HepG2 (cell line): ENCODE data around the gene NR1H3. TPM values are rescaled to one million over a fixed set of nuclear protein-coding genes. Genes with fewer than 3 reads are reported as not detected.

Source experiments
- ATAC-seq: fragments of 200-7000 bp; cut with Tn5 transposase; 3 replicates; pipeline ENCODE4 v1.9.1; 2020; ENCODE audit warnings: mild to moderate bottlenecking, moderate library complexity
- BruUV-seq: library from RNA; stranded (reverse); fragments of 400-500 nt; replicated peaks from 2 replicates; lab custom pipeline; 2021; lab: Mats Ljungman, UMichigan
- CTCF ChIA-PET: fragments of 300-600 bp; formaldehyde crosslinking; extraction: SDS; loops from one replicate; lab custom pipeline; 2021; ENCODE audit warnings: low total read pairs, inconsistent platforms, low intra/inter-chr PET ratio; lab: Yijun Ruan, JAX
- POLR2A ChIA-PET: fragments of 350-600 bp; sonication (Branson Sonifier 250); formaldehyde crosslinking; loops from one replicate; lab custom pipeline; 2020; ENCODE audit warnings: antibody characterized with exemption, inconsistent platforms; lab: Yijun Ruan, JAX
- DNase-seq: peaks from one replicate; pipeline ENCODE4 v3.0.0-alpha.2; 2015; ENCODE audit warnings: low spot score
- FAIRE-seq: peaks from 3 replicates; lab custom pipeline; 2011; peaks lifted over from hg19 to GRCh38; lab: Jason Lieb, UNC
- H2AFZ ChIP-seq: one replicate; pipeline ENCODE4 v1.6.1; 2011; ENCODE audit warnings: low read length, inconsistent platforms
- H3K27ac ChIP-seq: fragments of 300-600 bp; 3 replicates; pipeline ENCODE4 v1.8.0; 2011; ENCODE audit warnings: mixed run types, mild to moderate bottlenecking, mixed read lengths, low read length, inconsistent platforms; ENCODE audit not compliant: insufficient read depth; ENCODE audit errors: extremely low read length
- H3K27me3 ChIP-seq, 2 experiments: fragments of 200-600 bp in 1 of 2; 2 replicates in 1 of 2; 3 replicates in 1 of 2; pipeline versions ENCODE4 v1.6.0 to v1.8.0; 2011; ENCODE audit warnings: low read length in 2 of 2, mild to moderate bottlenecking in 2 of 2, moderate library complexity in 2 of 2, inconsistent platforms in 1 of 2; ENCODE audit not compliant: insufficient read depth in 2 of 2, control insufficient read depth in 1 of 2
- H3K36me3 ChIP-seq, 2 experiments: fragments of 200-600 bp in 1 of 2; replicated peaks in 1 of 2; 2 replicates in 1 of 2; 3 replicates in 1 of 2; pipeline versions ENCODE4 v1.5.1 to v1.8.0; 2011; ENCODE audit warnings: low read length in 2 of 2, inconsistent platforms in 1 of 2; ENCODE audit not compliant: insufficient read depth in 2 of 2, control insufficient read depth in 1 of 2
- H3K4me1 ChIP-seq: 2 replicates; pipeline ENCODE4 v1.5.1; 2012; ENCODE audit warnings: low read length, inconsistent platforms; ENCODE audit not compliant: insufficient read depth
- H3K4me2 ChIP-seq: 2 replicates; pipeline ENCODE4 v1.6.0; 2011; ENCODE audit warnings: low read depth, low read length, inconsistent platforms
- H3K4me3 ChIP-seq, 3 experiments: fragments of 200-600 bp in 1 of 3; sonication (generic), shearing (Covaris generic) in 1 of 3; replicated peaks in 1 of 3; 2 replicates each; pipeline ENCODE4 v1.5.1; 2011 to 2016; ENCODE audit warnings: low read length in 3 of 3, inconsistent platforms in 2 of 3, low read depth in 2 of 3, mild to moderate bottlenecking in 2 of 3, control low read depth in 1 of 3, mixed read lengths in 1 of 3; ENCODE audit not compliant: insufficient read depth in 1 of 3
- H3K79me2 ChIP-seq: one replicate; pipeline ENCODE4 v1.6.1; 2011; ENCODE audit warnings: low read length, inconsistent platforms; ENCODE audit not compliant: insufficient read depth
- H3K9ac ChIP-seq: 2 replicates; pipeline ENCODE4 v1.6.0; 2011; ENCODE audit warnings: mild to moderate bottlenecking, low read depth, low read length, inconsistent platforms; ENCODE audit not compliant: insufficient read depth
- H3K9me3 ChIP-seq: 2 replicates; pipeline ENCODE4 v1.5.1; 2012; ENCODE audit warnings: mild to moderate bottlenecking, low read length
- H4K20me1 ChIP-seq: 2 replicates; pipeline ENCODE4 v1.6.0; 2011; ENCODE audit warnings: inconsistent platforms, mild to moderate bottlenecking, low read length, moderate library complexity; ENCODE audit not compliant: insufficient read depth
- ATF3 ChIP-seq: sonication (generic); formaldehyde crosslinking; IDR thresholded peaks from 2 replicates; pipeline ENCODE4 v1.4.0; 2020; ENCODE audit warnings: missing genetic modification reagents
- DMAP1 ChIP-seq: IDR thresholded peaks from 2 replicates; pipeline ENCODE4 v1.6.1; 2016
- EP300 ChIP-seq, 3 experiments: sonication (generic) in 1 of 3; formaldehyde crosslinking in 1 of 3; IDR thresholded peaks; 2 replicates each; pipeline versions ENCODE4 v1.5.1 to v1.6.1; 2011 to 2020; ENCODE audit warnings: low read depth in 2 of 3, low read length in 2 of 3, borderline replicate concordance in 1 of 3, improper control_type of control experiment in 1 of 3, mild to moderate bottlenecking in 1 of 3, missing genetic modification reagents in 1 of 3, moderate library complexity in 1 of 3
- ETV6 ChIP-seq: sonication (generic); formaldehyde crosslinking; conservative IDR thresholded peaks from 2 replicates; pipeline ENCODE4 v1.4.0; 2020; ENCODE audit warnings: missing genetic modification reagents
- JUN ChIP-seq: sonication (generic); formaldehyde crosslinking; IDR thresholded peaks from 2 replicates; pipeline ENCODE4 v1.4.0; 2020; ENCODE audit warnings: mild to moderate bottlenecking, missing genetic modification reagents
- MEIS2 ChIP-seq: sonication (generic); formaldehyde crosslinking; IDR thresholded peaks from 2 replicates; pipeline ENCODE4 v1.9.0; 2021; ENCODE audit warnings: mild to moderate bottlenecking, missing genetic modification reagents
- MNT ChIP-seq: fragments of 450-650 bp; IDR thresholded peaks from 2 replicates; pipeline ENCODE4 v1.6.1; 2016
- NR2C2 ChIP-seq: sonication (generic); formaldehyde crosslinking; IDR thresholded peaks from 2 replicates; pipeline ENCODE4 v1.4.0; 2020; ENCODE audit warnings: missing genetic modification reagents, mild to moderate bottlenecking, moderate library complexity, borderline replicate concordance
- SRF ChIP-seq: IDR thresholded peaks from 2 replicates; pipeline ENCODE4 v1.6.1; 2011; ENCODE audit warnings: mild to moderate bottlenecking, low read depth, low read length, moderate library complexity
- SRY ChIP-seq: sonication (generic); formaldehyde crosslinking; IDR thresholded peaks from 2 replicates; pipeline ENCODE4 v1.8.0; 2022; ENCODE audit warnings: mild to moderate bottlenecking, missing genetic modification reagents
- STAG1 ChIP-seq: sonication (generic); formaldehyde crosslinking; IDR thresholded peaks from 2 replicates; pipeline ENCODE4 v1.4.0; 2020; ENCODE audit warnings: missing genetic modification reagents
- ZNF275 ChIP-seq: sonication (generic); formaldehyde crosslinking; IDR thresholded peaks from 2 replicates; pipeline ENCODE4 v1.8.0; 2022; ENCODE audit warnings: missing genetic modification reagents, mild to moderate bottlenecking, inconsistent platforms, borderline replicate concordance
- ZNF329 ChIP-seq: sonication (generic); formaldehyde crosslinking; IDR thresholded peaks from 2 replicates; pipeline ENCODE4 v1.9.0; 2021; ENCODE audit warnings: low read depth, mild to moderate bottlenecking, missing genetic modification reagents
- ZNF383 ChIP-seq: sonication (generic); formaldehyde crosslinking; IDR thresholded peaks from 2 replicates; pipeline ENCODE4 v1.4.0; 2020; ENCODE audit warnings: missing genetic modification reagents, mild to moderate bottlenecking, borderline replicate concordance
- ZNF577 ChIP-seq: sonication (generic); formaldehyde crosslinking; IDR thresholded peaks from 2 replicates; pipeline ENCODE4 v1.4.0; 2020; ENCODE audit warnings: mild to moderate bottlenecking, low read depth, missing genetic modification reagents, borderline replicate concordance
- ZNF598 ChIP-seq: sonication (generic); formaldehyde crosslinking; IDR thresholded peaks from 2 replicates; pipeline ENCODE4 v1.5.1; 2020; ENCODE audit warnings: mild to moderate bottlenecking, missing genetic modification reagents, borderline replicate concordance
- ZNF674 ChIP-seq: sonication (generic); formaldehyde crosslinking; IDR thresholded peaks from 2 replicates; pipeline ENCODE4 v1.5.0; 2020; ENCODE audit warnings: low read depth, mild to moderate bottlenecking, missing genetic modification reagents
- ZNF816 ChIP-seq: sonication (generic); formaldehyde crosslinking; IDR thresholded peaks from 2 replicates; pipeline ENCODE4 v1.8.0; 2022; ENCODE audit warnings: missing genetic modification reagents, mild to moderate bottlenecking, borderline replicate concordance
- ZUFSP ChIP-seq: sonication (generic); formaldehyde crosslinking; IDR thresholded peaks from 2 replicates; pipeline ENCODE4 v1.9.0; 2021; ENCODE audit warnings: missing genetic modification reagents, mild to moderate bottlenecking, borderline replicate concordance
- WGBS: methylation state at CpG from one replicate; pipeline ENCODE4 v1.1.6; 2017; ENCODE audit warnings: low lambda C conversion rate; 5-methylcytosine and 5-hydroxymethylcytosine counted together
- in situ Hi-C: cut with HindIII; loops from 2 replicates; pipeline ENCODE4 v1.10.0; 2017; ENCODE audit warnings: low pct_unique_long_range_greater_than_20kb; ENCODE audit not compliant: extremely low pct_ligation_motif_present
- intact Hi-C: fragments of 100-400 bp; cut with micrococcal nuclease; formaldehyde crosslinking; loops from one replicate; pipeline ENCODE4 v1.10.0; 2022; ENCODE audit not compliant: unreplicated experiment
- polyA plus RNA-seq, 8 experiments: library from polyadenylated mRNA; depleted of rRNA in 3 of 8; stranded (reverse) in 7 of 8; unstranded in 1 of 8; fragments of >200 nt; fragmentation: Illumina TruSeq in 4 of 8; extraction: Trizol in 4 of 8; gene quantifications; 2 replicates each; pipeline versions ENCODE4 v1.2.1 to v1.2.3, GENCODE V29; 2011 to 2016; ENCODE audit warnings: low read depth in 4 of 8, missing spikeins in 1 of 8, mixed read lengths in 1 of 8; ENCODE audit not compliant: insufficient read depth in 1 of 8
- total RNA-seq, 5 experiments: library from RNA; depleted of rRNA; stranded (reverse); fragments of >200 nt; fragmentation: Illumina TruSeq; extraction: Trizol; gene quantifications; 2 replicates each; pipeline ENCODE4 v1.2.3, GENCODE V29; 2016; ENCODE audit warnings: low read depth in 1 of 5

Gene NR1H3
- total and polyA plus RNA-seq, 2 of the 13 experiments (the other 11 are each of a cell fraction or from before 2014, with no cell fraction given) = 41.8 to 102 TPM

GRCh38 chr11:47261291-47261800, 3.5 kb downstream of the NR1H3 start (continued):
- TF ChIP-seq MNT (no peak), ETV6 (no peak)

- H3K79me2 ChIP-seq = no peaks in the 10 kb centered on the region
- ATAC-seq (no peak), DNase-seq (no peak), FAIRE-seq (no peak)
- H3K27ac ChIP-seq = no peak overlapping the region
- intact Hi-C loops = no loop called here
- in situ Hi-C loops = no loop called here
- no peak overlapping the region for H3K9ac ChIP-seq
- CTCF ChIA-PET = no interaction called here
- H3K36me3 ChIP-seq = peaks cover 2 to 3% of the 10 kb centered on the region in 2 experiments; a peak in 3 of 5 replicates
- no peak overlapping the region for H3K4me2 ChIP-seq
- BruUV-seq = no TSS peak
- WGBS = 96% methylated on average over 6 of the region's 6 CpGs
- H3K9me3 ChIP-seq = no peaks in the 10 kb centered on the region
- no peaks in the 10 kb centered on the region for H4K20me1 ChIP-seq
- POLR2A ChIA-PET = interaction anchor here (0.9 to 1.7 kb wide), 3 partner anchors 9 to 79 kb away, joined by 3 to 8 read pairs (median 4); partner anchors contain the start of gene DDB2
- H3K4me1 ChIP-seq = peaks cover 42% of the 10 kb centered on the region
- no peaks in the 10 kb centered on the region for H3K27me3 ChIP-seq
- TF ChIP-seq EP300 (IDR thresholded peaks at IDR 0.05; ENCODE audit: low read depth in 2 of 2, low read length in 2 of 2) = no peak
- no peak for TF ChIP-seq EP300 (CRISPR knock-in tag; IDR thresholded peaks at IDR 0.05; ENCODE audit: borderline replicate concordance)
- no peak for TF ChIP-seq ZUFSP (CRISPR knock-in tag)
- no peak for TF ChIP-seq ZNF329
- TF ChIP-seq SRY (CRISPR knock-in tag) = no peak
- TF ChIP-seq ATF3 = no peak
- TF ChIP-seq JUN (CRISPR knock-in tag) = no peak
- no peak for TF ChIP-seq ZNF816 (CRISPR knock-in tag)
- no peak for TF ChIP-seq NR2C2
- TF ChIP-seq MEIS2 (CRISPR knock-in tag) = no peak
- no peak for TF ChIP-seq STAG1 (CRISPR knock-in tag)
- no peak for TF ChIP-seq DMAP1
- TF ChIP-seq ZNF383 (CRISPR knock-in tag) = no peak
- TF ChIP-seq ZNF674 (CRISPR knock-in tag) = no peak
- no peak for TF ChIP-seq ZNF577
- TF ChIP-seq SRF = no peak
- TF ChIP-seq ZNF598 (CRISPR knock-in tag) = no peak
- no peak for TF ChIP-seq ZNF275 (CRISPR knock-in tag)
- no peak overlapping the region for H2AFZ ChIP-seq
- no peak overlapping the region for H3K4me3 ChIP-seq
Measured at GRCh38 chr11:47264119-47264518, 6.3 kb downstream of the NR1H3 start.
